PFSK-1 (cell line): ENCODE measurements around the gene BTBD9.

Source experiments
- POLR2AphosphoS5 ChIP-seq: IDR thresholded peaks from 2 replicates; pipeline ENCODE4 v1.6.1; 2012; ENCODE audit warnings: low read depth, mild to moderate bottlenecking, control low read depth, low read length, moderate library complexity
- SIN3A ChIP-seq: IDR thresholded peaks from 2 replicates; pipeline ENCODE4 v1.6.1; 2012; ENCODE audit warnings: mild to moderate bottlenecking, low read length, moderate library complexity, borderline replicate concordance; ENCODE audit not compliant: insufficient read depth

GRCh38 chr6:38522322-38522721 is 117.4 kb downstream of the BTBD9 start:
- TF ChIP-seq POLR2AphosphoS5, result no peak
- TF ChIP-seq SIN3A, result no peak
